Suprapubic skin (tissue), 3 donors: ENCODE measurements around the gene PAQR5.
"Not testable (repeated sequence)": the region's sequence is repeated elsewhere in the genome, so short reads cannot be mapped to it uniquely, and the experiment has no call there.

Experiments
- CTCF ChIP-seq, 2 donors: fragments of 200-600 bp in 1 of 2; fragments of 450-650 bp in 1 of 2; sonication (generic) in 1 of 2; IDR thresholded peaks; one replicate each; pipeline ENCODE4 v1.5.1; 2016 to 2019; ENCODE audit warnings: antibody characterized with exemption in 2 of 2, mild to moderate bottlenecking in 1 of 2, moderate library complexity in 1 of 2
- EP300 ChIP-seq: sonication (generic); formaldehyde crosslinking; IDR thresholded peaks from one replicate; pipeline ENCODE4 v1.6.1; 2017; ENCODE audit warnings: antibody characterized with exemption
- POLR2A ChIP-seq, 2 donors: fragments of 450-650 bp; IDR thresholded peaks; one replicate each; pipeline ENCODE4 v1.6.1; 2017; ENCODE audit warnings: antibody characterized with exemption in 2 of 2, mild to moderate bottlenecking in 2 of 2, moderate library complexity in 2 of 2

GRCh38 chr15:69291651-69292050 is 7.1 kb upstream of the PAQR5 start:
- TF ChIP-seq CTCF (IDR thresholded peaks at IDR 0.05); POLR2A (IDR thresholded peaks at IDR 0.05); EP300: not testable (repeated sequence)
